ENCODE data around the gene CRMP1.
"Not testable (repeated sequence)": the region's sequence is repeated elsewhere in the genome, so short reads cannot be mapped to it uniquely, and the experiment has no call there.

The CRMP1 gene

GRCh38 chr4:5852523-5853202, 40.2 kb downstream of the CRMP1 start:
- no peak for DNase-seq

- no peak for DNase-seq
These were observed 41.1 kb downstream of the CRMP1 start for GRCh38 chr4:5851637-5852301.

GRCh38 chr4:5845035-5845905, 47.6 kb downstream of the CRMP1 start:
- no peak for DNase-seq

GRCh38 chr4:5843573-5844530, 49.0 kb downstream of the CRMP1 start:
- DNase-seq = no peak

- no peak for DNase-seq
These were observed 50.4 kb downstream of the CRMP1 start for GRCh38 chr4:5842456-5842855.

- DNase-seq = no peak
These were observed 52.9 kb downstream of the CRMP1 start for GRCh38 chr4:5839751-5840674.

- no peak for DNase-seq
These were observed 53.6 kb downstream of the CRMP1 start for GRCh38 chr4:5839332-5839731.

- not testable (repeated sequence) for DNase-seq
These were observed 55.4 kb downstream of the CRMP1 start for GRCh38 chr4:5837483-5837882.

GRCh38 chr4:5836943-5837342, 55.9 kb downstream of the CRMP1 start:
- DNase-seq = no peak

GRCh38 chr4:5828005-5828391, 64.9 kb downstream of the CRMP1 start:
- DNase-seq = no peak

GRCh38 chr4:5827108-5828004, 65.5 kb downstream of the CRMP1 start:
- DNase-seq = no peak

GRCh38 chr4:5826437-5827107, 66.3 kb downstream of the CRMP1 start:
- no peak for DNase-seq

- DNase-seq = no peak
These were observed 67.4 kb downstream of the CRMP1 start for GRCh38 chr4:5825321-5826041.

GRCh38 chr4:5824635-5825034, 68.3 kb downstream of the CRMP1 start:
- DNase-seq = no peak

GRCh38 chr4:5824227-5824626, 68.7 kb downstream of the CRMP1 start:
- no peak for DNase-seq

- DNase-seq = no peak
These were observed 69.2 kb downstream of the CRMP1 start for GRCh38 chr4:5823542-5824211.

GRCh38 chr4:5822619-5823018, 70.3 kb downstream of the CRMP1 start:
- no peak for DNase-seq

GRCh38 chr4:5821665-5822358, 71.1 kb downstream of the CRMP1 start:
- DNase-seq = no peak
